ENCODE data around the gene CDKAL1.
"Not testable (repeated sequence)": the region's sequence is repeated elsewhere in the genome, so short reads cannot be mapped to it uniquely, and the experiment has no call there.

CDKAL1 gene

DNA sequence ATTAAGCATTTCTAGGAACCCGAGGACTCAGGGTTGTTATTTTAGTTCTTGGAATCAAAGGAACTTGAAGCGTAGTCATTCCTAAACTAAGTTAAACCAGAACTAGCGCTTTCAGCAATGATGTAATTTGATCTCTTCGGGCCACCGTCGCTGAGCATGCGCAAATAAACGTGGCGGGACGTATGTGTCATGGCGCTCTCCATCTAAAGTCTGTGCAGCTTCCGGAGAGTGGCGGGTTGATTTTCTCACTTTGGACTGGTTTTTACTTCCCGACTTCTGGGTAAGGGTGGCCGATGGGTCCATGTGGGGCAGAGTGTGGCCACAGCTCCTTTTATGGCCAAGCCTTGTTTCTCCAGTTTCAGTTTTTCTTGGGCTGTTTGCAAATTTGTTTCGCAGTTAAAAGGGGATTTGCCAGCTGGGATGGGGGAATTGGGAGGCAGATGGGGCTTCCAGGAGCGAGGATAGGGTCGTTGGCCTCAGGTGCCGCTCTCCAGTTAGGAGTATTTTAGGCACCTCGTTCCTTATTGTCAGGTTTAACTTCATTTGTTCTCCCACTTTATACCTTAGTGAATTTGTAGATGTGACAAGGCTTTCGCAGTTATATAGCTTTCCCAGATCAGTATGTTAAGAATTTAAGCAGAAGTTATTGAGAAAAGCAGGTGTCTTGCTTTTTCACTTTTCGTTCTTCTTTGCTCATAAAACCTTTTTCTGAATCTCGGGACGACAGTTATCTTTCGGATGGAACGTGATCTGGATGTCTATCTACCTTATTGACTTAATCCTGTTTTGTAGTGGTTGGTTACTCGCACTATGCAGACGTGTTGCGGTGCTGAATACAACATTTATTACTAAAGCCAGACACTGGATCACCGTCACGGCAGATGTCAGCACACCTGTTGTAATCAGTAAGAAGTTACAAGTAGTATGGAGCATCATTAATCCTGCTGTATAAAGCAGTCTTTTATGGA lies at the start of gene CDKAL1:
Gene CDKAL1, plus strand, starts transcription at position 163 of the 968 bp plus-strand sequence. CDS start 11,894 bp downstream, outside the sequence.
- peak; percentile 34 for DNase-seq (ENCODE audit: low spot score)

DNA sequence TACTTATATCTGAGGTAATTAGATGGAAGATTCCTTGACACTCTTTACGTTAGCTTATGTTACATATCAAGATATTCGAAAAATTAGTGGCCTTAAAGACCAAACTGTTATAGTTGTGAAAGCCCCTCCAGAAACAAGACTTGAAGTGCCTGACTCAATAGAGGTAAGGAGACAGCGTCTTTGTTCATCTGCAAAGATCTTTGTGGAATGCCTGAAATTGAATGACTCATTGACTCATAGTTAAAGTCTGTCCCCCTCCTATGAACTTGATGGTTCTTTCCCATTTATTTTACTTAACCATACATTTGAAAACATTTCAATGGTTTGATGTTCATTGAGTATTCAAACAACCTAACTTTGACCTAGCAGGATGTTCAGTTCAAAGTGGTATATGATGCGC lies 47.6 kb upstream of the CDKAL1 start:
- no peak for DNase-seq (ENCODE audit: low spot score)

DNA sequence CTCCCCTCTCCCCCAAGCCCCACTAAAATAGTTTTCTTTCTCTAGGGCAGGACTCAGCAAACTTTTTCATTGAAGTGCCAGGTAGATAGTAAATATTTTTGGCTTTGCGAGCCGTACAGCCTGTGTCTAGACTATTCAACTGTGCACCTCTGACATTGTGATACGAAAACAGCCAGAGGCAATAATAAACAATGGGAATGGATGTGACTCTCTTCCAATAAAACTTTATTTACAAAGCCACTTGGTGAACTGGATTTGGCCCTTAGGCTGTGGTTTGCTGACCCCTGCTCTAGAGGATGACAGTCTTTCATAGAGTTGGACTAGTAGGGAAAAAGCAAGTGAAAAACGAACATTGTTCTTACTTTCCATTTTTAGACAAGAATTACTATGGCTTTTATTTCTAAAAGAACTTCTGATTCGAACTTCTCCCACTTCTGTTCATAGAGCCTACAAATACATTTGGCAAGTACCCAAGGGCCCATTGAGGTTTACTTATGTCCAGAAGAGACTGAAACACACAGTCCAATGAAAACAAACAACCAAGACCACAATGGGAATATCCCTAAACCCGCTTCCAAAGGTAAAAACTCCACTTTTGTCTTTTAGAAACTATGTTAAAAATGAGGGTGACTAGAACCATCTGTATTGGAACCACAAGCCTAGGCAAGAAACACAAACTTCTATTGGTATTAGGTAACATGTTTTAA lies 46.4 kb upstream of the CDKAL1 start:
- no peak for DNase-seq (ENCODE audit: low spot score)

DNA sequence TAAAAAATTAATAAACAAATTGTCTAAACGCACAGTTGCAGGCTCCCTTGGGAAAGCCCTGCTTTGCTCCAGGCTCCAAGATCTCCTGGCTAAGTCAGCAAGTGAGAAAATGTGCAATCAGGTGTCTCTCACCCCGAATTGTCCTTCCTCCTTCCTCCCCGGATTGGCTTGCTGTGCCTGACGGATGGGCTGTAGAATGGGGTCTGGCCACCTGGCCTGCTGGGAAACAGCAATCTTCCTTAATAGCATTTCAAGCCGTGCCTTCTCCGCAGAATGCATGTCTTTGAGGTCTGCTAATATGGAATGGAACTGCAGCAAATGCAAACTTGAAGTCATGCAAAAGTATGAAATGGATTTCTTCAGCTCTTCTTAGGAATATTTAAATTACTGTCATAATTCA lies 43.7 kb upstream of the CDKAL1 start:
- no peak for DNase-seq (ENCODE audit: low spot score)

DNA sequence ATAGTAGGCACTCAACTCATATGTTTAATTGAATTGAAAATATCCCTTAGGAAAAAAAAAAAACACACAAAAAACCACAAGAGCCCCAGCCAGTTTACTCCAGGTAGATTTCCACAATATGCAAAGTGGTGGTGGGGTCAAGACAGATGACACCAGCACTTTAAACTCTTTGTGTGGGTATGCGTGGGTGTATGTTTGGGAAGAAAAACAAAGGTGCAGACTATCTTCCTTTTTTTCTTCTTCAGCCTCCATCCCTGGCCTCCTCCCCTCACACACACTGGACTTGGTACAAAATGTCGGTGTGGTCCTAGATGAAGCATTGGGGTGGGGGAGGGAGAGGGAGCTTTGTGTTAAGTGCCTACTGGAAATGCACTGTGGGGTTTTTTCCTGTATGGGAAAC lies 42.2 kb upstream of the CDKAL1 start:
- no peak for DNase-seq (ENCODE audit: low spot score)

DNA sequence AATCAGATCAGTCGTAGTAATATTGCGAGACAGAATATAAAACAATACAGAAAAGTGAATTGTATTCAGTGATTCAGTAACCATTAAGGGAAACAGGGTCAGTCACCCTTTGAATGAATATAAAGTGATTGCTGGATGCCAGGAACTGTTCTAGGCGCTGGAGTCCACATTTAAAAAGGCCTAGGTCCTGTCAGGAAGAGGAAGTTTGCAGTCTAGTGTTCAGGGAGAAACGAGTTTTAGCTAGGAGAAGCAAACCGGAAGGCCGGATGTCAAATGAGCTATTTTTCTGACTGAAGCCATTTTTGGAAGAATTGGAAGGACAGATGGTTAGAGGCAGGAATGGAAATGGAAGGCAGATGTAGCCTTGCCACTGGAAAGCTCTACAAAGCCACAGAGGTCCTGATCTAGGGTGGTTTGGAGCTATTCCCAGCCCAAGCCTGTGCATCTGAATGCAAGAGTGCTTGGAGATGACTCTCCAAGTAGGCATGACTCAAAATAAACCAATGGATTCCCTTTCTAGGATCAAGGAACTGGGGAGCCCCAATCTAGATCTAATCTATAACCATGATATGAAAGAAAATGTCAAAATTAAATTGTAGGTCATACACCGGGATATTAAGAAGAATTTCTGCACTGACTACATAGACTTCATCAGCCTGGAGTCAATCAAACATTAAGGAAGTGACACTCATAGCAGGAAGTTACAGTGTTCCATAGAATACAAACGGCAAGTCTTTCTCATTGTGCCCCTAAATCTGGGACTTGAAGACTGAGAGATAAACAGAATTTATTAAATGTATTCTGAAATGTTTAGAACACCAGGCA lies 36.8 kb upstream of the CDKAL1 start:
- DNase-seq (ENCODE audit: low spot score): no peak

DNA sequence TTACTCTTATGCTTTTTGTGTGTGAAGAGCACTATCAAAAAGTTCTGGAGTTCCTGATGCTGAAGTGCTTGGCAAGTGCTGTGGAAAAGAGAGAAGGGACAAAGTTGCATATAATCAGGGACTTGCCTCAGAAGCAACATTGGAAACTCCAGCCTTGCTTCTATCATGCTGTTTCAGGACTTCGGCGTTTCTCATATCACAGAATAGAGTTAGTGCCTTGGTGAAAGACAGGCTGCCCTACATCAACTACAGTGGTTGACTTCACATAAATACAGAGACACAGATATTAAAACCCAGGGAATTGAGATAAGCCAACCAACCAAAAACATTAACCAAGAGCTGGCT lies 36.2 kb upstream of the CDKAL1 start:
- DNase-seq (ENCODE audit: low spot score): no peak

DNA sequence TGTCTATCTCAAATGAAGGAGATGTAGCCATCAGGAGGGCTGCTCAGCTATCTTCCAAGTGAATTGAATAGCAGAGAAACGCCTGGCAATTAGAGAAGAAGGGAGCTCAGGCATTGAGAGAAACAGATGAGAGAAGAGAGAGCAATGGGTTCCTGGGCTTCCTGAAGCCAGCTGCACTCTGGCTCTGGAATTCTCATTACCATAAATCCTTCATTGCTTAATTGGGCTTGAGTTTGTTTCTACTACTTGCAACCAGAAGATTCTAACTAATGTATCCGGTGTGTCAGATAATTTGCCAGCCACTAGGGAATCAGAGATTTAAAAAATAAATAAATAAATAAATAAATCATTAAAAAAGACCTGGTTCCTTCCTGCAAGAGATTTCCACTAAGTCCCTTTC lies 25.0 kb upstream of the CDKAL1 start:
- no peak for DNase-seq (ENCODE audit: low spot score)

DNA sequence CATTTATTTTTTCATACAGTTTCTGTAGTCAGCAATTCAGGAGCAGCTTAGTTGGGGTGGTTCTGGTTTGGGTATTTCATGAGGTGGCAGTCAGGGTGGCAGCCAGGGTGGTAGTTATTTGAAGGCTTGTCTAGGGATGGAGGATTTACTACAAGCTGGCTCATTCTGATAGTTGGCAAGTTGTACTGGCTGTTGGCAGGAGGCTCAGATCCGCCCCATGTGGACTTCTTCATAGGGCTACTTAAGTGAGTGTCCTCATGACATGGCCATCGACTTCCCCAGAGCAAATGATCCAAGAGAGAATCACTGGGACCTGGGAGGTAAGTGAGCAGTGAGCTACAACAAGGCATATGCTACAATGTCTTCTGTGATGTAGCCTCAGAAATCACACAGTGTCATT lies 22.4 kb upstream of the CDKAL1 start:
- no peak for DNase-seq (ENCODE audit: low spot score)

DNA sequence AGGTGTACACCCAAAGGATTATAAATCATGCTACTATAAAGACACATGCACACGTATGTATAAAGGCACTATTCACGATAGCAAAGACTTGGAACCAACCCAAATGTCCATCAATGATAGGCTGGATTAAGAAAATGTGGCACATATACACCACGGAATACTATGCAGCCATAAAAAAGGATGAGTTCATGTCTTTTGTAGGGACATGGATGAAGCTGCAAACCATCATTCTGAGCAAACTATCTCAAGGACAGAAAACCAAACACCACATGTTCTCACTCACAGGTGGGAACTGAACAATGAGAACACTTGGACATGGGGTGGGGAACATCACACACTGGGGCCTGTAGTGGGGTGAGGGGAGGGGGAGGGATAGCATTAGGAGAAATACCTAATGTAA lies 9.0 kb upstream of the CDKAL1 start:
- not testable (repeated sequence) for DNase-seq (ENCODE audit: low spot score)

DNA sequence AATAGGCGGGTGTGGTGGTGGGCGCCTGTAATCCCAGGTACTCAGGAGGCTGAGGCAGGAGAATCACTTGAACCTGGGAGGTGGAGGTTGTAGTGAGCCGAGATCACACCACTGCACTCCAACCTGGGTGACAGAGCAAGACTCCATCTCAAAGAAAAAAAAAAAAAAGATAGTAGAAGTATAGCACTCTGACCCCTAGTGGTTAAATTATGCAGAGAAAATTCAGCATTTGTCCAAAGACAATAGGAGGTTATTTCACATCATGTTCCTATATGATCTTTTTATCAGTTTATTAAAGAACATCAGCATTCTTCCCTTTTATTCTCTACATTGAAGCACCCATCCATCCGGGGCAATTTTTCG lies 5.2 kb upstream of the CDKAL1 start:
- DNase-seq (ENCODE audit: low spot score): not testable (repeated sequence)

DNA sequence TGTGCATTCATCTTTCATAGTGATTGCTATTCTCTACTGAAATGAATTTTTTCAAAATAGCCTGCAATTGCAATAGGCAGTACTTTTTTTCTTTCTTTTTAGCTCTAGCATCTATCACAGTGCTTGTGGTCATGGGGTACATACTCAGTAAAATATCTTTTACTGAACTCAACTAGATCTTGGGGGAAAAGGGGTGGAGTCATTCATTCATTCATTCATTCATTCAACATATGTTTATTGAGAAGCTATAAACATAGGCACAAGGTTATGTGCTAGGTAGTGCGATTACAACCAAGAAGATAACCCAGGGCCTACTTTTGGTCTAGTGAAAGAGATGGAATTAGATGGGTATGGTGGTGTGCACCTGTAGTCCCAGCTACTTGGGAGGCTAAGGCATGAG lies 1.4 kb upstream of the CDKAL1 start:
- DNase-seq (ENCODE audit: low spot score): no peak

DNA sequence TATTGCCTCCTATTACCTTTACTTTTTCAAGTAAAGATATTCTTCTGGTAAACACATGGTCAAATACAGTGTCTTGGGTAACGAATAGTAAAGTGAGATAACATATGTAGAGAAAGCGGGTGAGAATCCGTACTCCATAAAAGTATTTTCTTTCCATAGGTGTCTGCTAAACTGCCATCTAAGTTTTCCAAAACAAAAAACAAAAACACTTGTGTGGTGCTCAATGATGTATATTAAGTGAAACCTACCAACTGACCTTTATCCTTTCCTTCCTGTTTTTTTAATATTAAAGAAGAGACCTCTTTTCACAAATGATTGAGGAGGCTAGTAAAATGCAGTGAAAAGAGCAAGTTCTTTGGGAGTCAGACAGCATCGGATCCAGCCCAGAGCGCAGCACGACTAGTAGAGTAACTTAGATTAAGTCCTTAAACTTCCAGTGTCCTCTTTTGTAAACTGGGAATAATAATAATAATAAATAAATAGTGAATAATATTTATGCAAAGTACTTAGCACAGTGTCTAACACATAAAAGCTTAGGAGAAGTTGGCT lies 437 bp upstream of the CDKAL1 start:
- no peak for DNase-seq (ENCODE audit: low spot score)

DNA sequence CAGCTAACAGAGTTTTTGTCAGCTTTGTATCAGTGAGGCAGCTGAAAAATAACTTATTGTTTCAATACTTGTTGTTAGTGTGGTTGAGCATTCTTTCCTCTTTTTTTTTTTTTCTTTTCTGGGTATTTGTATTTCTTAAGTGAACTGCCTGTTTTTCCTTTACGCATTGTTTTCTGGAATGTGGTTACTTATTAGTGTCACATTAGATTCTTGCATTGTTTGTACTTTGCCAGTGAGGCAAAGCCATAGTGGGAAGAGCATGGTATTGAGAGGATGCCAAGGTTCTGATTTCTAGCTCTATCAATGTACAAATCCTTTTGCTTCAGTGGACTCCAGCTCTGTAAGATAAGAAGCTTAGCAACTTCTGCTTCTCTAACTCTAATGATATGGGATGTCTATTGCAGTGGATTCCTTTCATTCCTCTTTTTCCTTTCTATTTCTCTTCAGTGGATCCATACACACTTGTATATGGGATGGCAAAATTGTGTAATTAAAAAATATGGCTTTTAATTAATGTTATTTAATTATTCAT lies 3.9 kb downstream of the CDKAL1 start:
- no peak for DNase-seq (ENCODE audit: low spot score)

DNA sequence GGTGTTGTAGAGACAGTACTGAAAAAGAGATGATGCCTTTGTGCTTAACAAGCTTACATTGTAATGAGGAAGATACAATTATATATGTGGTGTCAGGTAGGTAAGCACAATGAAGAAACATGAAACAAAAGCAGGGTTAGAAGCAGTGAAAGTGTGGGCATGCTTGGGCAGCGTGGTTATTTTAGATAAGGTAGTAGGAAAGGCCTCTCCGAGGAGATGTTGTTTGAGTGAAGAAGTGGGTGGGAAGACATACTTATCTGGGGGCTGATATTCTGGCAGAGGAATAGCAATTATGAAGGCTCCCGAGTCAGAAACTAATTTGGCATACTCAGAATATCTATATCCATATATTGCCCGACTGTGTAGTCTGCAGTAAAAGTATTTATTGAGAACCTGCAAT lies 4.7 kb downstream of the CDKAL1 start:
- DNase-seq (ENCODE audit: low spot score): no peak

DNA sequence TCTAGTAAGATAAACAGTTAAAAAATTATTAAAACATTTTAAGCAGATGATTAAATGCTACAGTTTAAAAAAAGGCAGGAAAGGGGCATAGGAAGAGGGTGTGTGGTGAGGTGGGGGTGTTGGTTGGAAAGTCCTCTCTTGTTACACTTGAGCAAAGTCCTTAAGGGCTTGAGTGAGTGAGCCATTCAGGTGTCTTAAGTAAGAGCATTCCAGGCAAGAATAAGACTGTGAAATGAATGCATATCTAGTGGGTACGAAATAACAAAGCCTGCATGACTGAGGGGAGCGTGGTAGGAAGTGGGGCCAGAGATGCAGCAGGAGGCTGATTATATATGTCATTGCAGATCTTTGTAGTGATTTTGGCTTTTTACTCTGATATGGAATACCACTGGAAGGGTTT lies 5.1 kb downstream of the CDKAL1 start:
- DNase-seq (ENCODE audit: low spot score): no peak

DNA sequence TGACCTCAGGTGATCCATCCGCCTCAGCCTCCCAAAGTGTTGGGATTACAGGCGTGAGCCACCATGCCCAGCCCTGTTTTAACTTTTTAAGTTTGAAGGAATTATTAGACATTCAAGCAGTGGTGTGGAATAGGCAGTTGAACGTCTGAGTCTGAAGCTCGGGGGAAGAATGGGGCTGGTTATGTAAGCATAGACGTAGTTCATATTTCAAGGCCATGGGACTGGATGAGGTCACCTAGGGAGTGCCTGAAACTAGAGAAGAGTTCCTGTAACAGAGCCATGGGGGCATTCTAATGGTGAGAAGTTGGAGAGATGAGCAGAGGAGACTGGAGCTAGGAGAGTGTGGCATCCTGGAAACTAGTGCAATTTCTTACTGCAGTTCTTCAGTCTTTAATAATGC lies 6.4 kb downstream of the CDKAL1 start:
- DNase-seq (ENCODE audit: low spot score): peak; percentile 10

DNA sequence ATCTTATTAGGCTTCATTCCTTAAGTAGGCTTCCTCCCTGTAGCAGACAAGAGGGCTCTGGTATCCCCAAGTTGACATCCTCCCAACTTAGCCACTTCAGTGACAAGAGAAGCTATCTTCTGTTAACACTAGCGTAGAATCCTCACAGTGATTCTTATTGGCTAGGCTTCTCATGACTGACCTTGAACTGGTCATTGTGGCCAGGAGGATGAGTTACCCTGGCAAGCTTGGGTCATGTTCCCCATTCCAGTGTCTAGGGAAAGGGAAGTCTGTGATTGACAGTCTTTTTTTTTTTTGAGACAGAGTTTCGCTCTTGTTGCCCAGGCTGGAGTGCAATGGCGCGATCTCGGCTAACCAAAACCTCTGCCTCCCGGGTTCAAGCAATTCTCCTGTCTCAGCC lies 7.1 kb downstream of the CDKAL1 start:
- DNase-seq (ENCODE audit: low spot score): no peak

DNA sequence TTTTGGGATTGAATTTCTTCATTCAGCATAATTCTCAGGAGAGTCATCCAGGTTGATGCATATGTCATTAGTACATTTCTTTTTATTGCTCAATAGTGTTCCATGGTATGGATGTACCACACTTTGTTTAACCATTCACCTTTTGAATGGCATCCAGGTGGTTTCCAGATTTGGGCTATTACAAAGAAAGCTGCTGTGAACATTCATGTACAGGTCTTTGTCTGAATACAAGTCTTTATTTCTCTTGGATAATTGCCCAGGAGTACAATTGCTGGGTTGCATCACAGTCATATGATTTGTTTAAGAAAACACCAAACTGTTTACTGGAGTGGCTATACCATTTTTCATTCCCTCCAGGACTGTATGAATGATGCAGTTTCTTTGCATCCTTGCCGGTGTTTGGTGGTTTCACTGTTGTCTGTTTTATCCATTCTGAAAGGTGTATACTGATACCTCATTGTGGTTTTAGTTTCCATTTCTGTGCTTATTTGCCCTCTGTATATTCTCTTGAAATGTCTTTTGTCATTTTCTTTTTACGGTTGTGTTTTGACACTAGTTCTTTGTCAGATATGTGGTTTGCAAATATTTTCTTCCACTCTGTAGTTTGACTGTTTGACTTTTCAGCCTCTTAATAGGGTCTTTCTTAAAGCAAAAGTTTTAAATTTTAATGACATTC lies 8.8 kb downstream of the CDKAL1 start:
- DNase-seq (ENCODE audit: low spot score): no peak

DNA sequence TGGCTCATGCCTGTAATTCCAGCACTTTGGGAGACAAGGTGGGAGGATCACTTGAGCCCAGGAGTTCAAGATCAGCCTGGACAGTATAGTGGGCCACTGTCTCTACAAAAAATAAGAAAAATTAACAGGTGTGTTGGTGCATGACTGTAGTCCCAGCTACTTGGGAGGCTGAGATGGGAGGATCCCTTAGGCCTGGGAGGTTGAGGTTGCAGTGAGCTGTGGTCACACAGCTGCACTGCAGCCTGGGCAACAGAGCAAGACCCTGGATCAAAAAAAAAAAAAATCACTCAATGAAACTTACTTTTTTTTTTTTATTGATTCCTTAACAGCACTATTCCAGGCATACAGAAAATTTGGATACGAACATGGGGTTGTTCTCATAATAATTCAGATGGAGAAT lies 14.0 kb downstream of the CDKAL1 start:
- DNase-seq (ENCODE audit: low spot score): no peak

DNA sequence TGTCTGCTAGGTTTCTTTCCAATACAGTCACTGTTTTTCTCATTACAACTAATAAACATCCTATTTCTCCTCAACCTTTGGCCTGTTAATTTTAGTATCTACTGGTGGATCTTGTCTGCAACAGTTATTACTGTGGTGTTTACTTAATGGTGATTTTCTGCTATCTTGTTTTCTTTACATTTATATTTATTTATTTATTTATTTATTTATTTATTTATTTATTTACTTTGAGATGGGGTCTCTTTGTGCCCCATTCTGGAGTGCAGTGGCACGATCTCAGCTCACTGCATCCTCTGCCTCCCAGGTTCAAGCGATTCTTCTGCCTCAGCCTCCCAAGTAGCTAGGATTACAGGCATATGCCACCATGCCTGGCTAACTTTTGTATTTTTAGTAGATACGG lies 15.1 kb downstream of the CDKAL1 start:
- DNase-seq (ENCODE audit: low spot score): not testable (repeated sequence)

DNA sequence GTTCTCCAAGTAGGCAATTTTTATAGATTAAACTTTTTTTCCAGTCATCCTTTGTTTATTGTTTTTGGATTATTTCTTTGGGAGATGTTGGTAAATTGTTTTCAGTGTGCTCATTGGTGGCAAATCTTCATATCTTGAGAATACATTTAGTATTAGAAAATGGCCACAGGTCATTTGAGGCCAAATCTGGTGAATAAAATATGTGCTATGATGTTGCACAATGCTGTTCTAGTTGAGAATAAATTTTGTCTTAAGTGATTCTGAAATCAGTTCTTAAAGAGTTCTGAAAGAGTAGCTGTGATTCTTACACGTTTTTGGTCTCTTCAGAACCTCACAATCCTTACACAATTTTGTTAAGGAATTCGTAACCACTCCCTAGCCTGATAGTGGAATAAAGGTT lies 20.1 kb downstream of the CDKAL1 start:
- DNase-seq (ENCODE audit: low spot score): no peak
